ENCODE results near the gene CACHD1. TPM values are rescaled to one million over a fixed set of nuclear protein-coding genes. Genes with fewer than 3 reads are reported as not detected.
A peak's percentile ranks its signal among the peaks of the same experiment; 100 is the strongest.

CACHD1 gene
- total RNA-seq, 2 donors from 2014 or later: 8.6 to 12.9 TPM

DNA sequence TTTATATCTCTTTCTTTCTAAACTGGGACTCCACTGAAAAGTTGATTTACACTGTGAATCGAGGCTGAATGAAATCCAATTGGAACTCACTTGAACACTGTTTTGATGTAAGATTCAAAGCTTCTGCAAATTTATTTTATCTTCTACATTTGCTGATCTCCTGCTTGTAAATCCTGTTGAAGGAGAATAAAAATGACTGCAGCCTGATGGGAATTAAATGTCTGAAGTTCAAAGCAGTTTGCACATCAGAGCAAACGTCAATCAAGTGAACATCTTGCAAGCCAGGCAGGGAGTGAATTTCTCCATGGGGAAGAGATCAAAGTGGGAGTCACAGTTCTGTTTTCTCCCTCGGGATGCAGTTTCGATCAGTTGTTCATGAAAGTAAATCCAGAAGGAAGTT is 127.2 kb downstream of the CACHD1 start:
- TF ChIP-seq, protein P1, sequence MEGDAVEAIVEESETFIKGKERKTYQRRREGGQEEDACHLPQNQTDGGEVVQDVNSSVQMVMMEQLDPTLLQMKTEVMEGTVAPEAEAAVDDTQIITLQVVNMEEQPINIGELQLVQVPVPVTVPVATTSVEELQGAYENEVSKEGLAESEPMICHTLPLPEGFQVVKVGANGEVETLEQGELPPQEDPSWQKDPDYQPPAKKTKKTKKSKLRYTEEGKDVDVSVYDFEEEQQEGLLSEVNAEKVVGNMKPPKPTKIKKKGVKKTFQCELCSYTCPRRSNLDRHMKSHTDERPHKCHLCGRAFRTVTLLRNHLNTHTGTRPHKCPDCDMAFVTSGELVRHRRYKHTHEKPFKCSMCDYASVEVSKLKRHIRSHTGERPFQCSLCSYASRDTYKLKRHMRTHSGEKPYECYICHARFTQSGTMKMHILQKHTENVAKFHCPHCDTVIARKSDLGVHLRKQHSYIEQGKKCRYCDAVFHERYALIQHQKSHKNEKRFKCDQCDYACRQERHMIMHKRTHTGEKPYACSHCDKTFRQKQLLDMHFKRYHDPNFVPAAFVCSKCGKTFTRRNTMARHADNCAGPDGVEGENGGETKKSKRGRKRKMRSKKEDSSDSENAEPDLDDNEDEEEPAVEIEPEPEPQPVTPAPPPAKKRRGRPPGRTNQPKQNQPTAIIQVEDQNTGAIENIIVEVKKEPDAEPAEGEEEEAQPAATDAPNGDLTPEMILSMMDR (IDR thresholded peaks at IDR 0.05): no peak
- TF ChIP-seq POLR2A (IDR thresholded peaks at IDR 0.05): no peak
- 68 to 77% methylated on average over 4 of the region's 4 CpGs for WGBS, 2 donors
- H3K27ac ChIP-seq: peak overlapping the region in 1 of 4 donors; percentile 48
- H3K27me3 ChIP-seq: no peaks in the 10 kb centered on the region
- DNase-seq (no peak), ATAC-seq (no peak)
- no peaks in the 10 kb centered on the region for H3K9me3 ChIP-seq
- H3K36me3 ChIP-seq (replicated peaks in 1 of 2; ENCODE audit: insufficient read depth in 1 of 2, low read depth in 2 of 2): no peaks in the 10 kb centered on the region
- peaks cover 21% of the 10 kb centered on the region for H3K4me1 ChIP-seq
- H3K4me3 ChIP-seq: no peak overlapping the region
- intact Hi-C loops (cut with DNase I): no loop called here

GRCh38 chr1:64598100-64598571 is 128.2 kb downstream of the CACHD1 start:
- H3K4me1 ChIP-seq: peaks cover 21% of the 10 kb centered on the region
- H3K36me3 ChIP-seq (replicated peaks in 1 of 2; ENCODE audit: insufficient read depth in 1 of 2, low read depth in 2 of 2): no peaks in the 10 kb centered on the region
- H3K27me3 ChIP-seq: no peaks in the 10 kb centered on the region
- 61 to 70% methylated on average over 8 of the region's 8 CpGs for WGBS, 2 donors
- TF ChIP-seq, protein P1 (IDR thresholded peaks at IDR 0.05): no peak
- TF ChIP-seq POLR2A (IDR thresholded peaks at IDR 0.05): no peak
- H3K27ac ChIP-seq: peak overlapping the region in 2 of 4 donors; percentile 1 to 9
- H3K4me3 ChIP-seq: no peak overlapping the region
- intact Hi-C loops (cut with DNase I): no loop called here
- DNase-seq (no peak), ATAC-seq (peak; percentile 40)
- H3K9me3 ChIP-seq: no peaks in the 10 kb centered on the region

DNA sequence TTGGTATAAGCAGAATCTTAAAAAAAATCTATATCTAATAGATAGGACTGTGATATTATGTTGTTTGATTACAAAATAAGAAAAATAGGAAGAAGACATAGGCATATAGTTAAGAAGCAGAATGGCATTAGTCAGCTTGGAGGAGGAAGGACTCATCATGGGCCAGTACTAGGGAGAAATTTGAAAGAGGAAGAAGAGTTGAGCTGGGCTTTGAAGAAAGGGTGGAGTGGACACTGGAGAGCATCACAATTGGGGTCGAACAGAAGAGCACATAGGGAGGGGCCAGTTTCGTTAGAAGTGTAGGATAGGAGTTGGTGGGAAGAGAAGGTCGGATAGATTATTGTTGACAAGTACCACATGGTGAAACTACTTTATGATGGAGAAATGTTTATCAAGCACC is 129.3 kb downstream of the CACHD1 start:
- intact Hi-C loops (cut with DNase I): no loop called here
- no peak for ATAC-seq
- Histone ChIP-seq H3K27ac (no peak overlapping the region), H3K4me3 (no peak overlapping the region), H3K27me3 (no peaks in the 10 kb centered on the region), H3K9me3 (no peaks in the 10 kb centered on the region), H3K4me1 (peaks cover 21% of the 10 kb centered on the region), H3K36me3 (replicated peaks in 1 of 2; ENCODE audit: insufficient read depth in 1 of 2, low read depth in 2 of 2) (no peaks in the 10 kb centered on the region)
- WGBS, 2 donors: 79 to 91% methylated on average over 3 of the region's 3 CpGs
- TF ChIP-seq, protein P1 (IDR thresholded peaks at IDR 0.05): no peak
- no peak for TF ChIP-seq POLR2A (IDR thresholded peaks at IDR 0.05)
- no peak for DNase-seq

GRCh38 chr1:64601207-64601606 is 131.3 kb downstream of the CACHD1 start:
- H3K27me3 ChIP-seq: no peaks in the 10 kb centered on the region
- H3K9me3 ChIP-seq: no peaks in the 10 kb centered on the region
- peaks cover 15% of the 10 kb centered on the region for H3K4me1 ChIP-seq
- H3K4me3 ChIP-seq: no peak overlapping the region
- DNase-seq (no peak), ATAC-seq (no peak)
- 33 to 51% methylated on average over 3 of the region's 3 CpGs for WGBS, 2 donors
- H3K36me3 ChIP-seq (replicated peaks in 1 of 2; ENCODE audit: insufficient read depth in 1 of 2, low read depth in 2 of 2): no peaks in the 10 kb centered on the region
- no peak for TF ChIP-seq POLR2A (IDR thresholded peaks at IDR 0.05)
- TF ChIP-seq, protein P1 (IDR thresholded peaks at IDR 0.05): no peak
- intact Hi-C loops (cut with DNase I): no loop called here
- H3K27ac ChIP-seq: no peak overlapping the region

- Histone ChIP-seq H3K9me3 (no peaks in the 10 kb centered on the region), H3K4me1 (no peaks in the 10 kb centered on the region), H3K36me3 (replicated peaks in 1 of 2; ENCODE audit: insufficient read depth in 1 of 2, low read depth in 2 of 2) (no peaks in the 10 kb centered on the region), H3K27me3 (no peaks in the 10 kb centered on the region), H3K4me3 (no peak overlapping the region), H3K27ac (no peak overlapping the region)
- DNase-seq: no peak
- WGBS, 2 donors: 60 to 68% methylated on average over 1 of the region's 1 CpG
- intact Hi-C loops (cut with DNase I): no loop called here
- TF ChIP-seq, protein P1 (IDR thresholded peaks at IDR 0.05): no peak
- no peak for TF ChIP-seq POLR2A (IDR thresholded peaks at IDR 0.05)
- ATAC-seq: no peak
Observed at GRCh38 chr1:64608005-64608650, 138.2 kb downstream of the CACHD1 start.

All from body of pancreas (tissue), 4 donors.